Body of pancreas (tissue), 4 donors: ENCODE measurements around the gene ATP5F1A.

Source experiments
- POLR2A ChIP-seq, 3 donors: fragments of 450-650 bp; IDR thresholded peaks; one replicate each; pipeline ENCODE4 v1.6.1; 2016; ENCODE audit warnings: antibody characterized with exemption in 3 of 3, mild to moderate bottlenecking in 2 of 3
- TF ChIP-seq, protein P1 (sequence below), 7 experiments: fragments of 450-650 bp in 4 of 7; fragments of 200-600 bp in 3 of 7; sonication (generic) in 3 of 7; IDR thresholded peaks; one replicate each; pipeline ENCODE4 v1.5.1; 2016 to 2019; ENCODE audit warnings: antibody characterized with exemption in 7 of 7

GRCh38 chr18:46098616-46098933 is 479 bp upstream of the ATP5F1A start:
- TF ChIP-seq, protein P1, sequence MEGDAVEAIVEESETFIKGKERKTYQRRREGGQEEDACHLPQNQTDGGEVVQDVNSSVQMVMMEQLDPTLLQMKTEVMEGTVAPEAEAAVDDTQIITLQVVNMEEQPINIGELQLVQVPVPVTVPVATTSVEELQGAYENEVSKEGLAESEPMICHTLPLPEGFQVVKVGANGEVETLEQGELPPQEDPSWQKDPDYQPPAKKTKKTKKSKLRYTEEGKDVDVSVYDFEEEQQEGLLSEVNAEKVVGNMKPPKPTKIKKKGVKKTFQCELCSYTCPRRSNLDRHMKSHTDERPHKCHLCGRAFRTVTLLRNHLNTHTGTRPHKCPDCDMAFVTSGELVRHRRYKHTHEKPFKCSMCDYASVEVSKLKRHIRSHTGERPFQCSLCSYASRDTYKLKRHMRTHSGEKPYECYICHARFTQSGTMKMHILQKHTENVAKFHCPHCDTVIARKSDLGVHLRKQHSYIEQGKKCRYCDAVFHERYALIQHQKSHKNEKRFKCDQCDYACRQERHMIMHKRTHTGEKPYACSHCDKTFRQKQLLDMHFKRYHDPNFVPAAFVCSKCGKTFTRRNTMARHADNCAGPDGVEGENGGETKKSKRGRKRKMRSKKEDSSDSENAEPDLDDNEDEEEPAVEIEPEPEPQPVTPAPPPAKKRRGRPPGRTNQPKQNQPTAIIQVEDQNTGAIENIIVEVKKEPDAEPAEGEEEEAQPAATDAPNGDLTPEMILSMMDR (IDR thresholded peaks at IDR 0.05), result no peak
- TF ChIP-seq POLR2A (IDR thresholded peaks at IDR 0.05), result no peak
